Glomerular endothelial cell (primary cell): ENCODE data around the gene SPRR1A. TPM values are rescaled to one million over a fixed set of nuclear protein-coding genes. Genes with fewer than 3 reads are reported as not detected.

Experiments used
- DNase-seq: peaks from one replicate; pipeline ENCODE4 v3.0.0-alpha.2; 2011; ENCODE audit warnings: low read depth, low spot score; ENCODE audit errors: extremely low read depth
- total RNA-seq: library from RNA; depleted of rRNA; stranded (reverse); fragments of >200 nt; gene quantifications from 2 replicates; pipeline ENCODE4 v1.2.3, GENCODE V29; 2015

Gene SPRR1A
- total RNA-seq, 1 donor from 2014 or later, result not detected

DNA sequence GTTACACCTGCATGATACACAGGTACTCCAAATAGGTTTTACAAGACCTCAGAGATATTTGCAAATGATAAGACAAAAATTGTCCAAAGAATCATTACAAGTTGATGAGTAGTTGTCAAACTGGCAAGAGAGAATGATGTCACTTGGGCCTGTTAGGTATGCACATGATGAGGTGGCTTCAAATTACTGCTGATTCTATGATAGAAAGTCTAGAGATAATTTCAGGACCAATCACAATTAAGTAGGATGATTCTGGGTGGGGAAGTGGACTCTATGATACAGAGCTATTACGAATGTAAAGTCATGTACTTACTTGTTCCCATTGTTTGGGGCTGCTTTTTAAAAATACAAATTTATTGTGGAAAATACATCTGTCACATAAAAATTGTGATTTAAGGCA lies 41.9 kb downstream of the SPRR1A start:
- DNase-seq, result no peak

DNA sequence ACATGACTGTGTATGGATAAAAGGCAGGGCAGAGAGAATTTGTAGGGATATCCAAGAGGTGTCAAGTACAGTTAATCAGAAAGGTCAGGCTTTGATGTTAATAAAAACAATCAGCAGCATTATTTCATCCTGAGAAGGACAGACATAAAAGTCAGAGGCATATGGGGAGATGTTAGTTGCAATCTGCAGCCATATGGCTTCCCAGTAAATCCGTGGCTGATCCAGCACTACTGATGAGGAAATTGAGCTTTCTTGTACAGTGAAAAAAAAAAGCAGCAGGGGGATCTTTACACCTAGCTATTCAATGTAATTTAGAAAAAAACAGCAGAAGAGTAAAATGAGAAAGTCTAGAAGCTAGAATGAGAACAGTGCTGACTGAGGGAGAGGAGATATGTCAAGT lies 44.9 kb downstream of the SPRR1A start:
- no peak for DNase-seq

DNA sequence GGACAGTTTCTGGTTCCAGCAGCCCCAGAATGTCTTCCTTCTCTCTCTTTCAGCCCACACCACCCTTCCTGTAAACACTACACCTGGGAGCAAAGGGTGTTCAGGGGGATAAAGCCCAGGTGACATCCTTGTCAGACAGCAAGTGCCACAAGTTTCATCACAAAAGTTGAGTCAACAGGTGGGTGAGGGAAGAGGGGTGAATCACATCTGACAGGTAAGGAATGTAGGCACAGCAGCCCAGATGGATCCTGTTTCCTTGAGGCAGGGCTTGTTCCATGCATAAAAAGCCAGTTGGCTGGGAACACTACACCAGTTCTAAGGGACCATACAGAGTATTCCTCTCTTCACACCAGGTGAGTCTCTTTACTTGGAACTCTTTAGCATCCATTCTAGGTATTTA lies 47.0 kb downstream of the SPRR1A start, which contains the start of gene SPRR1B:
Gene SPRR1B, plus strand, starts transcription at position 309 of the 400 bp plus-strand sequence. CDS start 1,143 bp downstream, outside the sequence.
- DNase-seq, result no peak

DNA sequence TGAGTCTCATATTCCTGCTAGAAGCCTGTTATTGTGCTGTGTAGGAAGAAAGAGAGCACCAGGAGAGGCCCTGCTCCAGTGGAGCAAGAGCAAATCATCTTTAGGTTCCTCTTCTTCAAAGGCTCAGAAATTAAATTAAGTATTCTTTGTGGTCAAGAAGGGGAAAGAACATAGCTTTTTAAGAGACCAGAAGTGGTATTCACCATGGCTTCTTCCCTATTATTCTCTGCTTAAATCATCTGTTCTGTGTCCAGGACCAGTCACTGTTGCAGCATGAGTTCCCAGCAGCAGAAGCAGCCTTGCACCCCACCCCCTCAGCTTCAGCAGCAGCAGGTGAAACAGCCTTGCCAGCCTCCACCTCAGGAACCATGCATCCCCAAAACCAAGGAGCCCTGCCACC lies 48.2 kb downstream of the SPRR1A start:
- DNase-seq, result no peak

DNA sequence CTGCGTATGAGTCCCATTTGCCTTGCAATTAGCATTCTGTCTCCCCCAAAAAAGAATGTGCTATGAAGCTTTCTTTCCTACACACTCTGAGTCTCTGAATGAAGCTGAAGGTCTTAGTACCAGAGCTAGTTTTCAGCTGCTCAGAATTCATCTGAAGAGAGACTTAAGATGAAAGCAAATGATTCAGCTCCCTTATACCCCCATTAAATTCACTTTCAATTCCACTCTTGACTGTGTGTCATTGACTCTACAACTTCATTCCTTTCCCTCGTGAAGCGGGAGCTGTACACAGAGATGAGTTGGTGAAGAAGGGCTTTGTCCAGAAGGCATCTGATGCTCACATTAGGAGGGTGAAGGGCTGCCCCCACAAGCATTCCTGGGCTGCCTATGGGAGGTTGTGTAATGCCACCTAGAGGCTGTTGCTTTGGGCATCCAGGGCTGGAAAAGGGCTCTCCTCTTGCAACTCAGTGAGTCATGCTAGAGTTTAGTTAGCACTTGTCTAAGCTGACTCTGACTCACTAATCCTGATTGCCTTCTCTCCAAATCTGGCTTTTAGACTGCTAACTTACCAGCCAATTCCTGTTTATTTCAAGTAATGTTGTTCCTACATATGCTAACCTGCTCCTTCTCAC lies 48.9 kb downstream of the SPRR1A start:
- no peak for DNase-seq

DNA sequence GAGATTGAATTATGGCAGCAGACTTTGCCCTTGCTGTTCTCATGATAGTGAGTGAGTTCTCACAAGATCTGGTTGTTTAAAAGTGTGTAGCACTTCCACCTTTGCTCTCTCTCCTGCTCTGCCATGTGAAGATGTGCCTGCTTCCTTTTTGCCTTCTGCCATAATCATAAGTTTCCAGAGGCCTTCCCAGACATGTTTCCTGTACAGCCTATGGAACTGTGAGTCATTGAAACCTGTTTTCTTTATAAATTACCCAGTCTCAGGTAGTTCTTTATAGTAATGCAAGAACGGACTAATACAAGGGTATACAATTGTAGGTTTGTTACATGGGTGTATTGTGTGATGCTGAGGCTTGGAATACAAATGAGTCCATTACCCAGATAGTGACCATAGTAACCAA lies 51.3 kb downstream of the SPRR1A start:
- DNase-seq, result no peak

Other genes with a start within 250 kb of the SPRR1A start
- gene KPRP, start 226.1 kb upstream of the SPRR1A start, total RNA-seq, result not detected in 2 replicates
- gene LCE1F, start 208.9 kb upstream of the SPRR1A start, total RNA-seq, result not detected in 2 replicates
- not detected in 2 replicates for gene LCE1E, start 197.8 kb upstream of the SPRR1A start, total RNA-seq
- gene LCE1D, start 187.4 kb upstream of the SPRR1A start, total RNA-seq, result not detected in 2 replicates
- not detected in 2 replicates for gene LCE1C, start 177.4 kb upstream of the SPRR1A start, total RNA-seq
- gene LCE1B, start 172.1 kb upstream of the SPRR1A start, total RNA-seq, result not detected in 2 replicates
- gene LCE1A, start 156.6 kb upstream of the SPRR1A start, total RNA-seq, result not detected in 2 replicates
- gene LCE6A, start 141.2 kb upstream of the SPRR1A start, total RNA-seq, result not detected in 2 replicates
- gene LCE7A, start 124.1 kb upstream of the SPRR1A start, total RNA-seq, result not detected in 2 replicates
- not detected in 2 replicates for gene SMCP, start 105.8 kb upstream of the SPRR1A start, total RNA-seq
- gene IVL, start 75.5 kb upstream of the SPRR1A start, total RNA-seq, result not detected in 2 replicates
- gene SPRR5, start 36.9 kb upstream of the SPRR1A start, total RNA-seq, result not detected in 2 replicates
- gene SPRR4, start 13.4 kb upstream of the SPRR1A start, total RNA-seq, result not detected in 2 replicates
- gene SPRR3, start 17.7 kb downstream of the SPRR1A start, total RNA-seq, result not detected in 2 replicates
- not detected in 2 replicates for gene SPRR1B, start 47.1 kb downstream of the SPRR1A start, total RNA-seq
- not detected in 2 replicates for gene SPRR2D, start 57.0 kb downstream of the SPRR1A start, total RNA-seq
- gene SPRR2A, start 73.4 kb downstream of the SPRR1A start, total RNA-seq, result not detected in 2 replicates
- gene SPRR2B, start 87.5 kb downstream of the SPRR1A start, total RNA-seq, result not detected in 2 replicates
- not detected in 2 replicates for gene SPRR2E, start 110.4 kb downstream of the SPRR1A start, total RNA-seq
- gene SPRR2F, start 129.4 kb downstream of the SPRR1A start, total RNA-seq, result not detected in 2 replicates
- not detected in 2 replicates for gene SPRR2G, start 166.8 kb downstream of the SPRR1A start, total RNA-seq
- not detected in 2 replicates for gene LELP1, start 219.3 kb downstream of the SPRR1A start, total RNA-seq
- gene PRR9, start 233.5 kb downstream of the SPRR1A start, total RNA-seq, result not detected in 2 replicates